HepG2 (cell line): ENCODE measurements around the gene WDR76. TPM values are rescaled to one million over a fixed set of nuclear protein-coding genes. Genes with fewer than 3 reads are reported as not detected.

Source experiments
- BRF2 ChIP-seq: sonication (generic); formaldehyde crosslinking; IDR thresholded peaks from 2 replicates; pipeline ENCODE4 v1.8.1; 2022; ENCODE audit warnings: mild to moderate bottlenecking, missing genetic modification reagents
- CREB3 ChIP-seq: sonication (generic); formaldehyde crosslinking; IDR thresholded peaks from 2 replicates; pipeline ENCODE4 v1.5.0; 2020; ENCODE audit warnings: missing genetic modification reagents
- HNRNPLL ChIP-seq: fragments of 200-400 bp; formaldehyde crosslinking; IDR thresholded peaks from 2 replicates; pipeline ENCODE4 v1.6.1; 2017; ENCODE audit warnings: mild to moderate bottlenecking, low read depth, low read length; ENCODE audit not compliant: poor library complexity, severe bottlenecking
- KAT2B ChIP-seq: fragments of 150-350 bp; IDR thresholded peaks from 2 replicates; pipeline ENCODE4 v1.6.1; 2014; ENCODE audit warnings: low read depth, low read length, borderline replicate concordance
- KDM2A ChIP-seq: sonication (generic); formaldehyde crosslinking; IDR thresholded peaks from 2 replicates; pipeline ENCODE4 v1.4.0; 2020; ENCODE audit warnings: low read depth, missing genetic modification reagents, borderline replicate concordance
- MXI1 ChIP-seq: IDR thresholded peaks from 3 replicates; pipeline ENCODE4 v1.6.1; 2012; ENCODE audit warnings: low read depth, low read length, inconsistent platforms, borderline replicate concordance
- SOX5 ChIP-seq: IDR thresholded peaks from 2 replicates; pipeline ENCODE4 v1.6.1; 2016; ENCODE audit warnings: borderline replicate concordance
- TIGD3 ChIP-seq: sonication (generic); formaldehyde crosslinking; IDR thresholded peaks from 2 replicates; pipeline ENCODE4 v1.5.1; 2020; ENCODE audit warnings: mild to moderate bottlenecking, missing genetic modification reagents, borderline replicate concordance
- YEATS2 ChIP-seq: sonication (generic); formaldehyde crosslinking; IDR thresholded peaks from 2 replicates; pipeline ENCODE4 v1.4.0; 2020; ENCODE audit warnings: missing genetic modification reagents, borderline replicate concordance
- ZFP36 ChIP-seq: fragments of 150-350 bp; IDR thresholded peaks from 2 replicates; pipeline ENCODE4 v1.6.1; 2018; ENCODE audit warnings: borderline replicate concordance, low read length, low read depth; ENCODE audit not compliant: partially characterized antibody
- ZKSCAN5 ChIP-seq: sonication (generic); formaldehyde crosslinking; IDR thresholded peaks from 2 replicates; pipeline ENCODE4 v1.5.1; 2020; ENCODE audit warnings: mild to moderate bottlenecking, missing genetic modification reagents
- ZNF281 ChIP-seq: sonication (generic); formaldehyde crosslinking; IDR thresholded peaks from 2 replicates; pipeline ENCODE4 v1.4.0; 2020; ENCODE audit warnings: missing genetic modification reagents, borderline replicate concordance
- ZNF292 ChIP-seq: sonication (generic); formaldehyde crosslinking; IDR thresholded peaks from 2 replicates; pipeline ENCODE4 v1.8.1; 2022; ENCODE audit warnings: mild to moderate bottlenecking, low read depth, missing genetic modification reagents, borderline replicate concordance
- ZNF430 ChIP-seq: sonication (generic); formaldehyde crosslinking; IDR thresholded peaks from 2 replicates; pipeline ENCODE4 v1.9.0; 2021; ENCODE audit warnings: mild to moderate bottlenecking, missing genetic modification reagents
- ZNF678 ChIP-seq: sonication (generic); formaldehyde crosslinking; IDR thresholded peaks from 2 replicates; pipeline ENCODE4 v1.4.0; 2020; ENCODE audit warnings: mild to moderate bottlenecking, missing genetic modification reagents
- ZNF687 ChIP-seq: sonication (generic); formaldehyde crosslinking; IDR thresholded peaks from 2 replicates; pipeline ENCODE4 v1.5.1; 2020; ENCODE audit warnings: mild to moderate bottlenecking, missing genetic modification reagents, moderate library complexity
- ZNF879 ChIP-seq: sonication (generic); formaldehyde crosslinking; IDR thresholded peaks from 2 replicates; pipeline ENCODE4 v1.8.1; 2023; ENCODE audit warnings: missing genetic modification reagents
- polyA plus RNA-seq, 8 experiments: library from polyadenylated mRNA; depleted of rRNA in 3 of 8; stranded (reverse) in 7 of 8; unstranded in 1 of 8; fragments of >200 nt; fragmentation: Illumina TruSeq in 4 of 8; extraction: Trizol in 4 of 8; gene quantifications; 2 replicates each; pipeline versions ENCODE4 v1.2.1 to v1.2.3, GENCODE V29; 2011 to 2016; ENCODE audit warnings: low read depth in 4 of 8, missing spikeins in 1 of 8, mixed read lengths in 1 of 8; ENCODE audit not compliant: insufficient read depth in 1 of 8
- total RNA-seq, 5 experiments: library from RNA; depleted of rRNA; stranded (reverse); fragments of >200 nt; fragmentation: Illumina TruSeq; extraction: Trizol; gene quantifications; 2 replicates each; pipeline ENCODE4 v1.2.3, GENCODE V29; 2016; ENCODE audit warnings: low read depth in 1 of 5

The WDR76 gene
- total and polyA plus RNA-seq, 2 of the 13 experiments (the other 11 are each of a cell fraction or from before 2014, with no cell fraction given) = 1.1 to 9.7 TPM

GRCh38 chr15:43777267-43777914 is 49.4 kb upstream of the WDR76 start (continued):
- TF ChIP-seq CREB3 (CRISPR knock-in tag) (no peak), SOX5 (CRISPR knock-in tag) (0 out of 2 replicates have a peak, but pooled peaks have one; percentile 21), ZNF292 (CRISPR knock-in tag) (0 out of 2 replicates have a peak, but pooled peaks have one; percentile 44), ZFP36 (no peak), BRF2 (CRISPR knock-in tag) (peak; percentile 36; the same call in 1 of the 2 replicates), KAT2B (no peak), ZNF430 (CRISPR knock-in tag) (peak; percentile 75; the same call in 1 of the 2 replicates), ZNF879 (CRISPR knock-in tag) (peak; percentile 81; the same call in 1 of the 2 replicates), YEATS2 (no peak), ZNF687 (CRISPR knock-in tag) (peak; percentile 94), ZNF281 (0 out of 2 replicates have a peak, but pooled peaks have one; percentile 20), MXI1 (peak; percentile 55; the same call in 1 of the 3 replicates), HNRNPLL (peak; percentile 47), TIGD3 (no peak; the same call in 1 of the 2 replicates), KDM2A (CRISPR knock-in tag) (no peak; the same call in 1 of the 2 replicates), ZKSCAN5 (no peak), ZNF678 (CRISPR knock-in tag) (peak; percentile 58; the same call in 1 of the 2 replicates)
